RWPE1 (cell line): ENCODE results near the gene CYP2A7.
A peak's percentile ranks its signal among the peaks of the same experiment; 100 is the strongest.
"Not testable (repeated sequence)": the region's sequence is repeated elsewhere in the genome, so short reads cannot be mapped to it uniquely, and the experiment has no call there.

ENCODE experiments used
- CTCF ChIA-PET: fragments of 350-600 bp; sonication (Branson Sonifier 250); formaldehyde crosslinking; extraction: SDS; loops from one replicate; lab custom pipeline; 2021; lab: Yijun Ruan, JAX
- POLR2A ChIA-PET: fragments of 400-600 bp; formaldehyde crosslinking; extraction: SDS; loops from one replicate; lab custom pipeline; 2020; ENCODE audit warnings: antibody characterized with exemption; ENCODE audit not compliant: low non-redundant PET; lab: Yijun Ruan, JAX
- DNase-seq: peaks from one replicate; pipeline ENCODE4 v3.0.0; 2012; ENCODE audit warnings: low spot score
- H3K27ac ChIP-seq: fragments of 450-650 bp; 2 replicates; pipeline ENCODE4 v1.5.1; 2017
- TF ChIP-seq, protein P1 (sequence below): fragments of 450-650 bp; conservative IDR thresholded peaks from 2 replicates; pipeline ENCODE4 v1.5.1; 2017; ENCODE audit warnings: low read depth, mild to moderate bottlenecking

The CYP2A7 gene

GRCh38 chr19:40921005-40921897 lies 39.2 kb upstream of the CYP2A7 start:
- ChIA-PET CTCF (interaction anchor here (0.6 kb wide), 2 partner anchors 101 to 143 kb away, joined by 4 read pairs; partner anchors contain the start of gene RAB4B), POLR2A (no interaction called here)
- TF ChIP-seq, protein P1, sequence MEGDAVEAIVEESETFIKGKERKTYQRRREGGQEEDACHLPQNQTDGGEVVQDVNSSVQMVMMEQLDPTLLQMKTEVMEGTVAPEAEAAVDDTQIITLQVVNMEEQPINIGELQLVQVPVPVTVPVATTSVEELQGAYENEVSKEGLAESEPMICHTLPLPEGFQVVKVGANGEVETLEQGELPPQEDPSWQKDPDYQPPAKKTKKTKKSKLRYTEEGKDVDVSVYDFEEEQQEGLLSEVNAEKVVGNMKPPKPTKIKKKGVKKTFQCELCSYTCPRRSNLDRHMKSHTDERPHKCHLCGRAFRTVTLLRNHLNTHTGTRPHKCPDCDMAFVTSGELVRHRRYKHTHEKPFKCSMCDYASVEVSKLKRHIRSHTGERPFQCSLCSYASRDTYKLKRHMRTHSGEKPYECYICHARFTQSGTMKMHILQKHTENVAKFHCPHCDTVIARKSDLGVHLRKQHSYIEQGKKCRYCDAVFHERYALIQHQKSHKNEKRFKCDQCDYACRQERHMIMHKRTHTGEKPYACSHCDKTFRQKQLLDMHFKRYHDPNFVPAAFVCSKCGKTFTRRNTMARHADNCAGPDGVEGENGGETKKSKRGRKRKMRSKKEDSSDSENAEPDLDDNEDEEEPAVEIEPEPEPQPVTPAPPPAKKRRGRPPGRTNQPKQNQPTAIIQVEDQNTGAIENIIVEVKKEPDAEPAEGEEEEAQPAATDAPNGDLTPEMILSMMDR: no peak
- H3K27ac ChIP-seq: no peak overlapping the region
- DNase-seq: peak; percentile 50

- no peak overlapping the region for H3K27ac ChIP-seq
- ChIA-PET POLR2A (no interaction called here), CTCF (interaction anchor here (0.6 to 0.7 kb wide), 3 partner anchors 100 to 947 kb away, joined by 4 read pairs; partner anchors contain the start of gene RAB4B)
- TF ChIP-seq, protein P1: no peak
- no peak for DNase-seq
These were observed 38.4 kb upstream of the CYP2A7 start for GRCh38 chr19:40920300-40921004.

- DNase-seq, H3K27ac ChIP-seq, POLR2A ChIA-PET: not testable (repeated sequence)
- CTCF ChIA-PET: interaction anchor here (0.7 kb wide), 1 partner anchor 946 kb away, joined by 4 read pairs; no protein-coding TSS in a partner anchor
These were observed 37.7 kb upstream of the CYP2A7 start for GRCh38 chr19:40919530-40920299.

GRCh38 chr19:40918303-40918702 lies 36.3 kb upstream of the CYP2A7 start:
- POLR2A ChIA-PET, CTCF ChIA-PET, H3K27ac ChIP-seq, DNase-seq: not testable (repeated sequence)

DNA sequence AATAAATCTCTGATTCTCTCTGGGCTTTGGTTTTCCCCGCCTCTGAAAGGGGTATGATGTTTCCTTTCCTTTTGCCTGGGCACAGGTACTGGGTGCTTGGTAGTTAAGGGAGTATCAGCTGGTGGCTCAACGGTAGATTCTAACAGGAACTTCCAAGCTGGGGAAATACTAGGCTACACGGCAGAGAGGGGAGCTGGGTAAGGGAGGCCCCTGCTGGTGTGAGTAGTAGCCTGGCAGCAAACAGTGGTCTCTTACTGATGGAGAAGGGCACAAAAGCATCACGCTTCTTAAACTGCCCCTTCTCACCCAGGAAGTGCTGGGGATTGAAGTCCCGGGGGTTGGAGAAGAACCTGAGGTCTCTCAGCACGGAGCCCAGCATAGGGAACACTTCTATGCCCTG lies 26.9 kb upstream of the CYP2A7 start:
- H3K27ac ChIP-seq: no peak overlapping the region
- DNase-seq: no peak
- ChIA-PET CTCF (no interaction called here), POLR2A (no interaction called here)
- TF ChIP-seq, protein P1: no peak

- POLR2A ChIA-PET: no interaction called here
- CTCF ChIA-PET: interaction anchor here (0.6 kb wide), 1 partner anchor 250 kb away, joined by 4 read pairs; no protein-coding TSS in a partner anchor
- no peak overlapping the region for H3K27ac ChIP-seq
- no peak for DNase-seq
- TF ChIP-seq, protein P1: no peak
These were observed 26.1 kb upstream of the CYP2A7 start for GRCh38 chr19:40907968-40908735.
